ENCODE measurements around the gene ALCAM.

- TF ChIP-seq, protein P1, sequence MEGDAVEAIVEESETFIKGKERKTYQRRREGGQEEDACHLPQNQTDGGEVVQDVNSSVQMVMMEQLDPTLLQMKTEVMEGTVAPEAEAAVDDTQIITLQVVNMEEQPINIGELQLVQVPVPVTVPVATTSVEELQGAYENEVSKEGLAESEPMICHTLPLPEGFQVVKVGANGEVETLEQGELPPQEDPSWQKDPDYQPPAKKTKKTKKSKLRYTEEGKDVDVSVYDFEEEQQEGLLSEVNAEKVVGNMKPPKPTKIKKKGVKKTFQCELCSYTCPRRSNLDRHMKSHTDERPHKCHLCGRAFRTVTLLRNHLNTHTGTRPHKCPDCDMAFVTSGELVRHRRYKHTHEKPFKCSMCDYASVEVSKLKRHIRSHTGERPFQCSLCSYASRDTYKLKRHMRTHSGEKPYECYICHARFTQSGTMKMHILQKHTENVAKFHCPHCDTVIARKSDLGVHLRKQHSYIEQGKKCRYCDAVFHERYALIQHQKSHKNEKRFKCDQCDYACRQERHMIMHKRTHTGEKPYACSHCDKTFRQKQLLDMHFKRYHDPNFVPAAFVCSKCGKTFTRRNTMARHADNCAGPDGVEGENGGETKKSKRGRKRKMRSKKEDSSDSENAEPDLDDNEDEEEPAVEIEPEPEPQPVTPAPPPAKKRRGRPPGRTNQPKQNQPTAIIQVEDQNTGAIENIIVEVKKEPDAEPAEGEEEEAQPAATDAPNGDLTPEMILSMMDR (IDR thresholded peaks at IDR 0.05), result no peak
- no peak for TF ChIP-seq POLR2AphosphoS5 (IDR thresholded peaks at IDR 0.05; ENCODE audit: low read depth, low read length)
- TF ChIP-seq, protein P2, sequence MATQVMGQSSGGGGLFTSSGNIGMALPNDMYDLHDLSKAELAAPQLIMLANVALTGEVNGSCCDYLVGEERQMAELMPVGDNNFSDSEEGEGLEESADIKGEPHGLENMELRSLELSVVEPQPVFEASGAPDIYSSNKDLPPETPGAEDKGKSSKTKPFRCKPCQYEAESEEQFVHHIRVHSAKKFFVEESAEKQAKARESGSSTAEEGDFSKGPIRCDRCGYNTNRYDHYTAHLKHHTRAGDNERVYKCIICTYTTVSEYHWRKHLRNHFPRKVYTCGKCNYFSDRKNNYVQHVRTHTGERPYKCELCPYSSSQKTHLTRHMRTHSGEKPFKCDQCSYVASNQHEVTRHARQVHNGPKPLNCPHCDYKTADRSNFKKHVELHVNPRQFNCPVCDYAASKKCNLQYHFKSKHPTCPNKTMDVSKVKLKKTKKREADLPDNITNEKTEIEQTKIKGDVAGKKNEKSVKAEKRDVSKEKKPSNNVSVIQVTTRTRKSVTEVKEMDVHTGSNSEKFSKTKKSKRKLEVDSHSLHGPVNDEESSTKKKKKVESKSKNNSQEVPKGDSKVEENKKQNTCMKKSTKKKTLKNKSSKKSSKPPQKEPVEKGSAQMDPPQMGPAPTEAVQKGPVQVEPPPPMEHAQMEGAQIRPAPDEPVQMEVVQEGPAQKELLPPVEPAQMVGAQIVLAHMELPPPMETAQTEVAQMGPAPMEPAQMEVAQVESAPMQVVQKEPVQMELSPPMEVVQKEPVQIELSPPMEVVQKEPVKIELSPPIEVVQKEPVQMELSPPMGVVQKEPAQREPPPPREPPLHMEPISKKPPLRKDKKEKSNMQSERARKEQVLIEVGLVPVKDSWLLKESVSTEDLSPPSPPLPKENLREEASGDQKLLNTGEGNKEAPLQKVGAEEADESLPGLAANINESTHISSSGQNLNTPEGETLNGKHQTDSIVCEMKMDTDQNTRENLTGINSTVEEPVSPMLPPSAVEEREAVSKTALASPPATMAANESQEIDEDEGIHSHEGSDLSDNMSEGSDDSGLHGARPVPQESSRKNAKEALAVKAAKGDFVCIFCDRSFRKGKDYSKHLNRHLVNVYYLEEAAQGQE (IDR thresholded peaks at IDR 0.05; ENCODE audit: insufficient read depth in 1 of 2, low read depth in 2 of 2, low read length in 1 of 2), result no peak
- TF ChIP-seq TCF7L2 (IDR thresholded peaks at IDR 0.05; ENCODE audit: low read depth, low read length), result no peak
- no peak for TF ChIP-seq SIN3A (IDR thresholded peaks at IDR 0.05; ENCODE audit: borderline replicate concordance, insufficient read depth, low read depth, low read length)
These were observed 68.6 kb downstream of the ALCAM start for GRCh38 chr3:105435277-105435676.

Measured in Panc1 (cell line).